Naive B cell (primary cell): Measurements from ENCODE around the gene RAD51B. TPM values are rescaled to one million over a fixed set of nuclear protein-coding genes. Genes with fewer than 3 reads are reported as not detected.

Experiments used
- ATAC-seq, 2 donors: fragments of 150-1000 bp; cut with Tn5 transposase; 2 replicates each; pipeline ENCODE4 v1.10.0; 2021; ENCODE audit warnings: low read depth in 2 of 2, mild to moderate bottlenecking in 2 of 2, moderate library complexity in 2 of 2
- DNase-seq: peaks from one replicate; pipeline ENCODE4 v3.0.0; 2022
- H3K27ac Mint-ChIP-seq, 6 donors: one replicate each; pipeline ENCODE4 v1.8.0; 2020 to 2022; ENCODE audit warnings: mild to moderate bottlenecking in 6 of 6, mixed read lengths in 6 of 6, moderate library complexity in 5 of 6, inconsistent platforms in 2 of 6
- H3K27me3 Mint-ChIP-seq, 3 donors: one replicate each; pipeline ENCODE4 v1.8.0; 2021 to 2022; ENCODE audit warnings: mixed read lengths in 3 of 3, mild to moderate bottlenecking in 1 of 3
- H3K36me3 Mint-ChIP-seq, 2 donors: one replicate each; pipeline ENCODE4 v1.8.0; 2020 to 2022; ENCODE audit warnings: mixed read lengths in 2 of 2, inconsistent platforms in 1 of 2, mild to moderate bottlenecking in 1 of 2
- H3K4me1 Mint-ChIP-seq, 3 donors: one replicate each; pipeline ENCODE4 v1.8.0; 2020 to 2022; ENCODE audit warnings: mixed read lengths in 3 of 3, inconsistent platforms in 1 of 3, mild to moderate bottlenecking in 1 of 3, moderate library complexity in 1 of 3
- H3K4me3 Mint-ChIP-seq, 8 donors: one replicate each; pipeline ENCODE4 v1.8.0; 2020 to 2022; ENCODE audit warnings: mild to moderate bottlenecking in 8 of 8, mixed read lengths in 8 of 8, moderate library complexity in 8 of 8, inconsistent platforms in 2 of 8
- H3K9me3 Mint-ChIP-seq, 7 donors: one replicate each; pipeline ENCODE4 v1.8.0; 2020 to 2022; ENCODE audit warnings: mixed read lengths in 7 of 7, mild to moderate bottlenecking in 5 of 7, inconsistent platforms in 2 of 7, moderate library complexity in 1 of 7
- polyA plus RNA-seq, 6 donors: library from polyadenylated mRNA; unstranded; fragments of 300-500 nt; fragmentation: Illumina TruSeq; gene quantifications; one replicate each; pipeline ENCODE4 v1.2.3, GENCODE V29; 2021; ENCODE audit warnings: low read depth in 6 of 6

RAD51B gene
- polyA plus RNA-seq, 6 donors from 2014 or later, result 27.4 to 37.2 (median 31.8) TPM

GRCh38 chr14:68599896-68600610 is 780.5 kb downstream of the RAD51B start:
- Mint-ChIP-seq H3K27me3 (no peaks in the 10 kb centered on the region), H3K9me3 (peaks cover 0 to 3% (median 0%) of the 10 kb centered on the region in 7 donors), H3K4me3 (no peak overlapping the region), H3K36me3 (no peaks in the 10 kb centered on the region), H3K27ac (no peak overlapping the region), H3K4me1 (peaks cover 0 to 11% (median 7%) of the 10 kb centered on the region in 3 donors)
- DNase-seq (no peak), ATAC-seq (no peak)

GRCh38 chr14:68602507-68602906 is 782.9 kb downstream of the RAD51B start:
- H3K9me3 Mint-ChIP-seq, result peaks cover 0 to 11% (median 3%) of the 10 kb centered on the region in 7 donors
- DNase-seq (no peak), ATAC-seq (no peak)
- H3K36me3 Mint-ChIP-seq, result peaks cover 0 to 7% of the 10 kb centered on the region in 2 donors
- no peaks in the 10 kb centered on the region for H3K27me3 Mint-ChIP-seq
- no peak overlapping the region for H3K27ac Mint-ChIP-seq
- no peak overlapping the region for H3K4me3 Mint-ChIP-seq
- peaks cover 0 to 19% (median 9%) of the 10 kb centered on the region in 3 donors for H3K4me1 Mint-ChIP-seq

- Mint-ChIP-seq H3K9me3 (peaks cover 0 to 11% (median 3%) of the 10 kb centered on the region in 7 donors), H3K4me3 (no peak overlapping the region), H3K36me3 (peaks cover 0 to 7% of the 10 kb centered on the region in 2 donors), H3K4me1 (peaks cover 0 to 27% (median 9%) of the 10 kb centered on the region in 3 donors), H3K27ac (peak overlapping the region in 1 of 6 donors; percentile 60), H3K27me3 (no peaks in the 10 kb centered on the region)
- no peak for ATAC-seq
- DNase-seq, result no peak
These were observed 784.2 kb downstream of the RAD51B start for GRCh38 chr14:68603533-68604360.

GRCh38 chr14:68604361-68604730 is 784.8 kb downstream of the RAD51B start:
- H3K27me3 Mint-ChIP-seq, result no peaks in the 10 kb centered on the region
- peaks cover 0 to 11% (median 3%) of the 10 kb centered on the region in 7 donors for H3K9me3 Mint-ChIP-seq
- peaks cover 0 to 7% of the 10 kb centered on the region in 2 donors for H3K36me3 Mint-ChIP-seq
- ATAC-seq (no peak), DNase-seq (no peak)
- H3K4me1 Mint-ChIP-seq, result peaks cover 0 to 27% (median 9%) of the 10 kb centered on the region in 3 donors
- peak overlapping the region in 1 of 8 donors; percentile 47 for H3K4me3 Mint-ChIP-seq
- H3K27ac Mint-ChIP-seq, result peak overlapping the region in 3 of 6 donors; percentile 22 to 93 (median 34)

- Mint-ChIP-seq H3K27me3 (no peaks in the 10 kb centered on the region), H3K36me3 (peaks cover 0 to 7% of the 10 kb centered on the region in 2 donors), H3K4me3 (no peak overlapping the region), H3K9me3 (peaks cover 0 to 11% (median 3%) of the 10 kb centered on the region in 7 donors), H3K27ac (peak overlapping the region in 1 of 6 donors; percentile 22), H3K4me1 (peaks cover 0 to 27% (median 9%) of the 10 kb centered on the region in 3 donors)
- ATAC-seq (no peak), DNase-seq (no peak)
These were observed 785.2 kb downstream of the RAD51B start for GRCh38 chr14:68604822-68605221.

- Mint-ChIP-seq H3K9me3 (peaks cover 0 to 11% (median 3%) of the 10 kb centered on the region in 7 donors), H3K36me3 (peaks cover 0 to 7% of the 10 kb centered on the region in 2 donors), H3K27ac (peak overlapping the region in 2 of 6 donors; percentile 11 to 50), H3K4me1 (peaks cover 0 to 27% (median 9%) of the 10 kb centered on the region in 3 donors), H3K4me3 (peak overlapping the region in 1 of 8 donors; percentile 48), H3K27me3 (no peaks in the 10 kb centered on the region)
- no peak for DNase-seq
- ATAC-seq, result no peak
These were observed 786.6 kb downstream of the RAD51B start for GRCh38 chr14:68606176-68606575.

- no peak overlapping the region for H3K27ac Mint-ChIP-seq
- no peaks in the 10 kb centered on the region for H3K27me3 Mint-ChIP-seq
- peak overlapping the region in 1 of 8 donors; percentile 7 for H3K4me3 Mint-ChIP-seq
- peaks cover 0 to 7% of the 10 kb centered on the region in 2 donors for H3K36me3 Mint-ChIP-seq
- DNase-seq (no peak), ATAC-seq (no peak)
- peaks cover 0 to 26% (median 7%) of the 10 kb centered on the region in 3 donors for H3K4me1 Mint-ChIP-seq
- peaks cover 0 to 11% (median 3%) of the 10 kb centered on the region in 7 donors for H3K9me3 Mint-ChIP-seq
These were observed 787.1 kb downstream of the RAD51B start for GRCh38 chr14:68606644-68607043.

- DNase-seq, result no peak
- ATAC-seq, result peak in 1 of 2 donors; percentile 20
- peaks cover 0 to 11% (median 2%) of the 10 kb centered on the region in 7 donors for H3K9me3 Mint-ChIP-seq
These were observed 787.7 kb downstream of the RAD51B start for GRCh38 chr14:68607081-68607866.

GRCh38 chr14:68607867-68608573 is 788.4 kb downstream of the RAD51B start:
- DNase-seq (no peak), ATAC-seq (peak; percentile 53 to 64)
- Mint-ChIP-seq H3K36me3 (peaks cover 0 to 15% of the 10 kb centered on the region in 2 donors), H3K9me3 (peaks cover 2 to 18% (median 4%) of the 10 kb centered on the region in 7 donors), H3K27ac (peak overlapping the region in 5 of 6 donors; percentile 6 to 92 (median 75)), H3K27me3 (no peaks in the 10 kb centered on the region), H3K4me3 (peak overlapping the region in 7 of 8 donors; percentile 37 to 85 (median 53)), H3K4me1 (peaks cover 0 to 25% (median 6%) of the 10 kb centered on the region in 3 donors)

More at GRCh38 chr14:68607081-68607866, 787.7 kb downstream of the RAD51B start:
- Mint-ChIP-seq H3K4me3 (peak overlapping the region in 7 of 8 donors; percentile 37 to 85 (median 53)), H3K36me3 (peaks cover 0 to 8% of the 10 kb centered on the region in 2 donors), H3K27ac (peak overlapping the region in 5 of 6 donors; percentile 64 to 91 (median 75)), H3K27me3 (no peaks in the 10 kb centered on the region), H3K4me1 (peaks cover under 1 to 25% (median under 1%) of the 10 kb centered on the region in 3 donors)

GRCh38 chr14:68608574-68608962 is 789.0 kb downstream of the RAD51B start:
- Mint-ChIP-seq H3K27ac (peak overlapping the region in 1 of 6 donors; percentile 38), H3K36me3 (peaks cover 0 to 15% of the 10 kb centered on the region in 2 donors), H3K27me3 (no peaks in the 10 kb centered on the region), H3K4me3 (peak overlapping the region in 1 of 8 donors; percentile 42), H3K9me3 (peaks cover 2 to 21% (median 5%) of the 10 kb centered on the region in 7 donors), H3K4me1 (peaks cover 0 to 25% (median 6%) of the 10 kb centered on the region in 3 donors)
- DNase-seq, result no peak
- ATAC-seq, result no peak

GRCh38 chr14:68609012-68609411 is 789.4 kb downstream of the RAD51B start:
- H3K4me1 Mint-ChIP-seq, result peaks cover 0 to 25% (median 6%) of the 10 kb centered on the region in 3 donors
- no peak for ATAC-seq
- H3K9me3 Mint-ChIP-seq, result peaks cover 2 to 25% (median 8%) of the 10 kb centered on the region in 7 donors

GRCh38 chr14:68610251-68610793 is 790.7 kb downstream of the RAD51B start:
- Mint-ChIP-seq H3K4me3 (no peak overlapping the region), H3K27me3 (no peaks in the 10 kb centered on the region), H3K27ac (no peak overlapping the region), H3K36me3 (peaks cover 6 to 23% of the 10 kb centered on the region in 2 donors), H3K4me1 (peaks cover 0 to 25% (median 6%) of the 10 kb centered on the region in 3 donors), H3K9me3 (peaks cover 4 to 33% (median 16%) of the 10 kb centered on the region in 7 donors)
- ATAC-seq (no peak), DNase-seq (no peak)

More at GRCh38 chr14:68609012-68609411, 789.4 kb downstream of the RAD51B start:
- Mint-ChIP-seq H3K4me3 (no peak overlapping the region), H3K27ac (no peak overlapping the region), H3K27me3 (no peaks in the 10 kb centered on the region), H3K36me3 (peaks cover 0 to 16% of the 10 kb centered on the region in 2 donors)
- no peak for DNase-seq
